Activated CD8-positive, alpha-beta memory T cell treated with anti-CD3 and anti-CD28 coated beads for 4 hours (primary cell): ENCODE measurements around the gene TRIM50.
"Not testable (repeated sequence)": the region's sequence is repeated elsewhere in the genome, so short reads cannot be mapped to it uniquely, and the experiment has no call there.

Experiments
- DNase-seq, 2 donors: peaks; one replicate each; pipeline ENCODE4 v3.0.0-alpha.2; 2020; ENCODE audit warnings: low read depth in 2 of 2

The TRIM50 gene

DNA sequence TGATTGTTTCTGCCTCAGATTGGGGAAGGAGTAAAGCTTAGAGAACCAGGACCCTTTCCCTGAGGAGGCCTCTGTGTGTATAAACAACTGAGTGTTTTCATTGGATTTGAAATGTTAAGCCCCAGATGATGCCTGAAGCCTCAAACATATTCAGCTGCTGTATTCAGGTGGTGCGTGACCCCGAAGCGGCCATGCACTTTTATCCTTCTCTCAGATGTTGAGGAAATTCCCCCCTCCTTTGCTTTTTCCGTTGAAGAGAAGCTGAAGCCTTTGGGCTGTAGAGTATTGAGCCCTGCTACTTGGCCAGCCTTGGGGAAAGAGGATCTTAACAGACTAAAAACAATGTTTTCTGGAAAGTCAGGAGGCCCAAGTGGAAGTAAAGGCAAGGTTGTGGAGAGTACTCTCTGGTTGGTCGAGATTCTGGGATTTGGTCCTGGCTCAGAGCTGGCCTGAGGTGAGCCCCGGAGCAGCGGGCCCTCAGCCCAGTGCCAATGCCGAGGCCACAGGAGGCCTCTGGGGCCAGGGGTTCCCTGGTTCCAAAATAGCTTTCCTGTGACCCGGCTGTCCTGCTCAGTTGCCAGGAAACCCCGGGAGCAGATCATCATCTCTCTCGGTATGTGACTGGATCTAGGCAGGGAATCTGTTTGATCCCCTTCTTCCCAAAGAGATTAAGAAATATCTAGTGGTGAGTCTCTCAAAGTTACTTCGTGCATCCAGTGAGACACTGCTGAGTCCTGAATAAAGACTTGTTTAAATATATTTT lies 22.6 kb upstream of the TRIM50 start:
- DNase-seq: no peak

DNA sequence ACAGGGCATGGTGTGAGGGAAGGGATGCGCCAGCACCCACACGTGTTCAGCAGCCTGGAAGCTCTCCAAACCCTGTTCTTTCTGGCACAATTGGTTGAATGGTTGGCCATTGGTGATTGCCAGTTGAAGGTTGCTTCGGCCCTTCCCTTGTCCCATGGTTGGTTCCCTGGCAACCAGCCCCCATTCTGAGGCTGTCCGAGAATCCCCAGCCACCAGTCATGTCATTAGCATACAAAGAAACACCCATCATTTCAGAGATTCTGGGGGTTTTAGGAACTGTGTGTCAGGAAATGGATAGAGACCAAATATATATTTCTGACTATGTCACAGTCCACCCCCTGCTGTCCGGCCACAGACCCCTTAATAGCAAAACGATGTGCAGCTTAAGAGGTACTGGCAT lies 21.9 kb upstream of the TRIM50 start:
- DNase-seq: no peak

DNA sequence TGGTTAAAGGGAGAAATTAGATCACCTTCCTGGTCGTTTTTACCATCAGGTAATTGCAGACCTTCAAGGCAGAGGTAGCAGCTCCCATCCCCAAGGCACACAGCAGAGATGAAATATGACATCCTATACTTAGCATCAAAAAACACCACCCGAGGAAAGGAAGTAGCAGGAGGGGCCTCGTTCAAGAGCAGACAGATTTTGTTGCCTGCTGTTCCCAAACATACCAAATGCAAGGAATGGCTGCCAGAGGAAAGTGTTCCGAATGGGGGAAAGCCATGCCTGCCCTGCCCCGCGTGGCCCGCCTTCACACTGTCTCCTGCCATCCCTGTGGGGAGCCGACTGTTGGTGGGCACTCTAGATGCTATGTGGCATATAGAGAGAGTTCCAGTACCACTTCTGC lies 18.1 kb upstream of the TRIM50 start:
- DNase-seq: no peak

DNA sequence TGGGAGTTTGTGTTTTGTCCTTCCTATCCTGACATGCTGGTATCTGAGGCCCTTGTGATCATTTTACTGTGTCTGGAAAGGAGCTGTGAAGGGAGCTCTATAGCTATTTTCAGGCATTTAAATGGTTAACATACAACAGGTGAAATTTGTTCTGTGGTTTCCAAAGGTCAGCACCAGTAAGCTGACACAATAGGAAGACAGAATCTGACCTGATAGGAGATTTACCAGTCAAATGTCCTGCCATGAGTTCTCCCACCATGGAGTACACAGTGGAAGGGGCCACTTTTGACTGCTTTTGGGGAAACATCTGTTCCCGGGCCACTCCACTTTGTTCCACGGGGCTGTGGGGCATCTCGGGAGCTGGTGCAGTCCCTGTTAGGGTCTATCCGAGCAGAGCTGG lies 17.7 kb upstream of the TRIM50 start:
- DNase-seq: no peak

DNA sequence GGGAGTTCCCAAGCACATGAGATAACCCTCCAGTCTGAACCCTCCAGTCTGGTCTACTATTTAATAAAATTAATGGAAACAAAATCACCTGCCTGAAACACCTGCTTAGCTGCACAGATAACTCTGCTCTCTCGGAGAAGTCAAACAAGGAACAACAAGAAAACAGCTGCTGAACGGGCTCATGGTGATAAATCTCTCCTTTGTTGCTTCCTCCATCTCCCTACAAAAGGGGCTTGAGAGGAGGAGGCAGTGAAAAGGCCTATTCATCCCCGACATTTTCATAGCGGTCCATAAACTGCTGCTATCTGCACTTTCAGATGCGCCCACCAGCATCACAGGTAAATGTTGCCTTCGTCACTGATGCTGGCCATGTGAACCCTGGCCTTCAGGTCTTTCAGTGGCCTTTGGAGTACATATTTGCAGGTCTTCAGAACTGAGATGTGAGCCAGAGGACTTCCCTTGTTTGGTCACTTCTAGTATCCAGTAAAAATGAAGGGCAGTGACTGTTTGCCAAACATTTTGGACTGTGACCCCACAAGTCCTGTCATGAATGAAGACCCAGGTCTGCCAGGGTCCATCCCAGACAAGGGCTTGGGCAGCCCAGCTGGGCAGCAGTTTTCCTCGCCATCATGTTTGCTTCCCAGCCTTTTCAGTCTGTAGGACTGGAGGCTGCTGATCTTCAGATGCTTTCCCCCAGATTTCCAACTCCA lies 15.9 kb upstream of the TRIM50 start:
- no peak for DNase-seq

DNA sequence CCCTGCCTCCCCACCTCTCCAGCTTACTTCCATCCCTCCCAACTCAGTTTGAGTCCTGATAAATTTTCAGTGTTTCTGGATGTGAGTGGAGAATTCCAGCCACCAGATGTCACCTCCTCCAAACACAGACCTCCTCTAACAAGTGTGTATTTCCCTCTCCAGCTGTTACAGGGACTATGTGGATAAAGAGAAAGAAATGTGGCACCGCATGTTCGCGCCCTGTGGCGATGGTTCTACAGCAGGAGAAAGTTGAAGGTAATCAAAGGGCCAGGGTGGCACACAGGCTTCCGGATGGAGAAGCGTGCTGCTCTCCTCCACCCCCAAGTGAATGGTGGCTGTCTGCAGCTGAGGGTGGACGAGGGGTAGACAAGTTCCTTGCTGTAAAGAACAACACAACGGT lies 14.8 kb upstream of the TRIM50 start:
- no peak for DNase-seq

DNA sequence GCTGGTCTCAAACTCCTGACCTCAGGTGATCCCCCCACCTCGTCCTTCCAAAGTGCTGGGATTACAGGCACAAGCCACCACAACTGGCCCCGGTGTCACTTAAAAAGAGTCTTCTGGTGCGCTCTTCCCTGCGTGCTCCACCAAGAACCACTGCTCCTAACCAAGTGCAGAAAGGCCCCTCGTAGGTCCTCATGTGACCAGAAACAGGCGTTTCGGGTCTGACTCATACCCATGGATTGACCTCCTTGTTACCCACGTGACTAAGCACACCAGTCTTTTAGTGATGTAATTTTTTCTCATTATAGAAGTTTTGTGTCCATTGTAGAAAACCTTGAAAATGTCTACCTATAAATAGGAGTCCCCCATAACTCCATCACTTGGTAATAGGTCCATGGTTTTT lies 14.0 kb upstream of the TRIM50 start:
- DNase-seq: no peak

DNA sequence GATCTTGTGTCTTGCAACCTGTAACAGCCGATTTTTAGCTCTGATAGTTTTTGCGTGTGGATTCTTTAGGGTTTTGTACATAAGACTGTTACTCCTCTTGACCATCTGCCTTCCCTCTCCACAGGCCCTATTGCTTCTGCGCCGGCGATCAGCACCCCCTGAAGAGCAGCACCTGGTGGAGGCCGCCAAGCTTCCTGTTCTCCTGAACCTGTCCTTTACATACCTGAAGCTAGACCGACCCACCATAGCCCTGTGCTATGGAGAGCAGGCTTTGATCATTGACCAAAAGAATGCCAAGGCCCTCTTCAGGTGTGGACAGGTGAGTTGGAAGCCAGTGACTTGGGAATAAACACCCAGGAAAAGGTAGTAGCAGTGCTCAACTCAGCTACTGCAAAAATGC lies 12.6 kb upstream of the TRIM50 start:
- DNase-seq: no peak

DNA sequence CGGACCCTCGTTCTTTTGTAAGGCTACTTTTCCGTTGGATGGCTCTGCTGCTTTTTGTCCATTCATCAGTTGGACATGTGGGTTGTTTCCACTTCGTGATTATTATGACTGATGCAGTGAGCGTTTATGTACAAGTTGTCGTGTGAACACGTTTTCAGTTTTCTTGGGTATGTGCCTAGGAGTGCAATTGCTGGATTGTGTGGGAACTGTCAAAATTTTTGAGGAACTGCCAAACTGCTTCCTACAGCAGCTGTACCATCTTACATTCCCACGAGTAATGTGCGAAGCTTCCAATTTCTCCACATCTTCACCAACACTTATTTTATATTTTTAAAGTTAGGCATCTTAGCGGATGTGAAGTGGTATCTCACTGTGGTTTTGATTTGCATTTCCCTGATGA lies 10.4 kb upstream of the TRIM50 start:
- DNase-seq: no peak

DNA sequence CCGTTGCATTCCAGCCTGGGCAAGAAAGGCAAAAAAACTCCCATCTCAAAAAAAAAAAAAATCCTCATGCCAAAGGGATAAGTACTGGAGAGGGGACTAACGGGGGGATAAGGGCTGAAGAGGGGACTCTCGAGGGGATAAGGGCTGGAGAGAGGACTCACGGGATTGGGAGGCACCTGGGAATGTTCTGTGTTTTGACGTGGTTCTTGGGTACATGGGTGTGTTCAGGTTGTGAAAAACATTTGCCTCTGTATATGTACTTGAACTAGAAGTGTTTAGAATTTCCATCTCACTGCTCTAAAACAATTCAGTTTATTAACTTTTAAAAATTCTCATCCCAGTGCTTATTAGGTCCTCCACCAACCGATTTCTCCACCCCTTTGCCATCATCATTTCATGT lies 4.6 kb upstream of the TRIM50 start:
- no peak for DNase-seq

DNA sequence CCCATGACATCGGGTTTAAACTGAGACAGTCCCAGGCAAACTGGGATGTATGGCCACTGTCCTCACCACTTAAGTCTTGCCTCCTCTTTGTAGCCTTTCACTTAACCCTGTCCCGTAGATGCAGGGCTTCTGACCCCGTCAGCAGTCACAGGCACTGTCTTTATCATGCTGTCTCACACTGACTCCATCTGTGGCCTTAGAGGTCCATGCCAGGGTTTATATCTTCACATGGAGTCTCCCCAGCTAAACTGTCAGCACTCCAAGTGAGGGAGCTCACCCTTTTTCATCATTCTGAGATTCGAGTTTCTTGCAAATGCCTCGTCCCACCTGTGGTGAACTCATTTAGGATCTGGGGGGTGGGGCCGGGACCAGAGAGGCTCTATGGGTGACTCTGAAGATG lies 2.9 kb upstream of the TRIM50 start:
- no peak for DNase-seq

DNA sequence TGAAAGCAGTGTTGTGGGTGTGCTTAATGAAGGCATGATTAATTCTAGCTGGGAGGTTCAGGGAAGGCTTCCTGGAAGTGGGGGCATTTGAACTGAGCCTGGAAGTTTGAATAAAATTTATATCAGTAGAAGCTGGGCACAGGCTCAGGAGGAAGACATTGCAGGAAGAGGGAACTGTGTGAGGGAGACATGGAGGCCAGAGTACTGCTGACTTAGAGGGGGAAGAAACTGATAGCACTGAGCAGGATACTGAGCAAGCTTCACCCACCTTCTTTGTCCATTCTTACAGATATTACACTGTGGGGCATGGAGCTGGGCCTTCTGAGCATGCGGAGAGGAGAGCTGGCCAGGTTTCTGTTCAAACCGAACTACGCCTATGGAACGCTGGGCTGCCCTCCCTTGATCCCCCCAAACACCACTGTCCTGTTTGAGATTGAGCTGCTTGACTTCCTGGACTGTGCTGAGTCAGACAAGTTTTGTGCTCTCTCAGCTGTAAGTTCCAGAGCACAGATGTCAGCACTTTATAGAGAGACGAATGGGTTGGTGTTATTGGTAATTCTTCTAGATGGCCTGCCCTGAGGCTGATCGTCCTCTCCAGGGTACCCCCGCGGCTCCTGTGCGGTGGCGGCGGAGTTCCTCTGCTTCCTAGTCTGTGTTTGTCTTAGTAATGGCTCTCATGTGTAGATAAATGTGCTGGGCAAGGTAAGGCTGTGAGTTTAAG lies 2.1 kb upstream of the TRIM50 start:
- no peak for DNase-seq

DNA sequence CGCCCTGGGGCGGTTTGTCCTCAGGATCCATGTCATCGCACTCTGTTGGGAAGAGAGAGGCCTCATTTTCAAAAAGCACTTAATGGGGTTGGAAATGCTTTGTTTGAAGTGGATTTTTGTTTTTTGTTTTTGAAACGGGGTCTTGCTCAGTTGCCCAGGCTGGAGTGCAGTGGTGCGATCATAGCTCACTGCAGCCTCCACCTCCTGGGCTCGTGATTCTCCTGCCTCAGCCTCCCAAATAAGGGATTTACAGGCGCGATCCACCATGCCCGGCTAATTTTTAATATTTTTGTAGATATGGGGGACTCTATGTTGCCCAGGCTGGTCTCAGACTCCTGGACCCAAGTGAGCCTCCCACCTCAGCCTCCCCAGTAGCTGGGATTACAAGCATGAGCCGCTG lies 814 bp upstream of the TRIM50 start:
- no peak for DNase-seq

DNA sequence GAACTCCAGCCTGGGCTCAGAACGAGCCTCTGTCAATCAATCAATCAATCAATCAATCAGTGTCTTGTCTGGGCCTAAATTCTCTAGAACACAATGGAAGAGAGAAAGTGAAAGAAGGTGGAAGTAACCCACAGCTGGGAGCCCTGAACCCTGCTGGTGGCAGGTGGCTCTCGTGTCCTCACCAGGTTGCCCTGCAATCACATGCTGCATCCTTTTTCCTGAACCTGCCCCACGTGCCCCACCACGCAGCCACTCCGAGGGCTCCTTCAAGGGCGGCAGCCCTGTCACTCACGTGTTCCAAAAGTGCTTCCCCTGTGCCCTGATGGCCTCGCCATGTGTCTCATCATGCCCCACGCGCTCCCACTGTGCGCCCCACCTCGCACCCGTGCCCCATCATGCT lies 433 bp downstream of the TRIM50 start:
- not testable (repeated sequence) for DNase-seq

DNA sequence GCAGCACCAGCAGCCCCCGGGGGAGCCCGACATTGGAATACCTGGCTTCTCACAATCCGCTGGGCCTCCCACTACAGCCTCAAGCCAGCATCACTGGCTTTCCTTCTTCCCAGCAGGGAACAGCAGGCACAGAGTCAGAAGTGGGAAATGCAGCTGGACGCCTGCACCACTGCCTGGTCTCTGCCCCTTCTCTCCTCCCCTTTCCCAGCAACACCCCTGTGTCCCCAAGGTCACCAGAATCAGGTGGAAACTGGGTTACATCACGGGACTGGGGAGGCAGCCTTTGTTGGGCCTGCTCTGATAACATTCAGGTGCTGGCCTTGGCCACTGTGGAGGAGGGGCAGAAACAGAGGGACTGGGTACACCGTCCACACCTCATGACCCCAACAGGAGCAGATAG lies 2.5 kb downstream of the TRIM50 start:
- not testable (repeated sequence) for DNase-seq

DNA sequence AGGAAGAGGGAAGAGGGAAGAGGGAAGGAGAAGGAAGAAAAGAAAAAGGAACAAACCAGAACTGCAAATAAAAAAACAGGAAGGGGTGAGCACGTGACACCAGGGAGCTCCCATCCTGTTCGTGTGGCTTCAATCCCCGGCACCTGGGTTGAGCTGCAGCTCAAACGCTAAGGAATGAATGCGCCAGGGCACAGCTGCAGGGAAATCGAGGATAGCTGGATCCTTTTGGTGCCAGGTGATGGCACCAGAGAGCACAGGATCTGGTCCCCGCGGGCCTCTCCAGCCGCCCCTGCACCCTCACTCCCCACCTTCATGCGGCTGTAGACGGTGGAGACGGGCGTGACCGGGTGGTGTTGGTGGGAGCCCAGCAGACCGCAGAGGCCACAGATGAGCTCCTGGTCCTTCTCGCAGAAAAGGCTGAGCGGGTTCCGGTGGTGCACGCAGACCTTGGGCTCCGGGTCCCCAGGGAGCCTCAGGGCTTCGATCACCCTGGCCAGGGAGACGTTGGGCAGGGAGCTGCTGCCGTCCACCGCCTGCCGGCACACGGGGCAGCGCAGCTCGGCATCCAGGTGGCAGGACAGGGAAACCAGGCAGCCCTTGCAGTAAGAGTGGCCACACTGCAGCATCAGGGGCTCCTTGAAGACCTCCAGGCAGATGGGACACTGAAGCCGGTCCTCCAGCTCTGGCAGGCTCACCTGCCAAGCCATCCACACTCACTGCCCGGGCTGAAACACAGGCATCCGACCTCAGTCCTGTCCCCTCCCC lies 3.6 kb downstream of the TRIM50 start:
- peak in 1 of 2 donors; percentile 17 for DNase-seq

DNA sequence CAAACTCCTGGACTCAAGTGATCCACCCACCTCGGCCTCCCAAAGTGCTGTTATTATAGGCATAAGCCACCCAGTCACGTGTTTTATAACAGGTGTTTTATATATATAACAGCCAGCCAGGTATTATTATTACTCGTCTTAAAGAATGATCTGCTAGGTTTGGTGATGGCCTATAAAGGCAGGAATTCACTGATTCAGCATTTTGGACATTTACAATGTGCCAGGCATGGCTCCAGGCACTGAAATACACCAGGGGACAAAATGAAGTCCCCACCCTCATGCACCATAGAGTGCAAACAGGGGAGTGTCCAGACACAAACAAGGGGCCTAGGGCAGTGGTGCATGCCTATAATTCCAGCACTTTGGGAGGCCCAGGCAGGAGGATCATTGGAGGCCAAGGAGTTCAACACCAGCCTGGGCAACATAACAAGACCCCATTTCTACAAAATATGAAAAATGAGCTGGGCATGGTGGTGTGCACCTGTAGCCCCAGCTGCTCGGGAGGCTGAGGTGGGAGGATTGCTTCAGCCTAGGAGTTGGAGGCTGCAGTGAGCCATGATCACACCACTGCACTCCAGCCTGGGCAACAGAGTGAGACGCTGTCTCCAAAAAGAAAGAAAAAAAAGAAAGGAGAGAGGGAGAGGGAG lies 4.3 kb downstream of the TRIM50 start:
- DNase-seq: not testable (repeated sequence)

DNA sequence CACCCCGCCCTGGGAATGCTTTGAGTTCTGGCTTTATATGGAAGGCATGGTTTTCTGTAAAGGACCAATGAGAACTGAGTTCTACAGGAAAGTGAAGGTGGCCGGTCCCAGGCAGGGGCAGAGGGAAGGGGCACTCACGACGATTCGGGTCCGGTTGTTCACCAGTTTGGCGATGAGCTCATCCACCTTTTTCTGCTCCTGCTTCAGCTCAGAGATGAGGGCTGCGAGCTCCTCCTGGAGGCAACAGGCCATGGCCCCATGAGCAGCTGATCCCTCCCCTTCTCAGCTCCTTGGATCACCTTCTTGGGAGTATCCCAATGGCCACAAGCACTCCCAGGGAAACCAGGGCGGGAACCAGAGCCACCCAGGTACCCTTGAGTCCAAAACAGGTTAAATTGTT lies 7.9 kb downstream of the TRIM50 start:
- DNase-seq: not testable (repeated sequence)

DNA sequence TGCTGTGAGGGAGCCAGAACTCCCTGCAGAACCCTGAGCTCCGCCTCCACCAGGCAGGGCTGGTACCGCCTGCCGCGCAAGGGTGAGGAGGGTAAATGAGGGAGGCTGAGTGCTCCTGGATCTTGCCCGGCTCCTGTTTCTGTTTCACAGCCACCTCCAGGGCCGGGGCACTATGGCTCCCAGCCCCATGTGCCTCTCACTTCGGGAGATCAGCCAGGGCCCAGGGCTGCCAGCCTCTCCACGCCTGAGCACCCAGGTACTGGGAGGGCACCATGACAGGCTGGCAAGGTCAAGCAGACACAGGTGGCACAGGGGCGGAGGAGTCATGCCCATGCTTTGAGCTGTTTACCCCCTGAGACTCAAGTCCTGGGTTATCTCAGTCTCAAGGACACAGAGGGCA lies 8.3 kb downstream of the TRIM50 start:
- not testable (repeated sequence) for DNase-seq

DNA sequence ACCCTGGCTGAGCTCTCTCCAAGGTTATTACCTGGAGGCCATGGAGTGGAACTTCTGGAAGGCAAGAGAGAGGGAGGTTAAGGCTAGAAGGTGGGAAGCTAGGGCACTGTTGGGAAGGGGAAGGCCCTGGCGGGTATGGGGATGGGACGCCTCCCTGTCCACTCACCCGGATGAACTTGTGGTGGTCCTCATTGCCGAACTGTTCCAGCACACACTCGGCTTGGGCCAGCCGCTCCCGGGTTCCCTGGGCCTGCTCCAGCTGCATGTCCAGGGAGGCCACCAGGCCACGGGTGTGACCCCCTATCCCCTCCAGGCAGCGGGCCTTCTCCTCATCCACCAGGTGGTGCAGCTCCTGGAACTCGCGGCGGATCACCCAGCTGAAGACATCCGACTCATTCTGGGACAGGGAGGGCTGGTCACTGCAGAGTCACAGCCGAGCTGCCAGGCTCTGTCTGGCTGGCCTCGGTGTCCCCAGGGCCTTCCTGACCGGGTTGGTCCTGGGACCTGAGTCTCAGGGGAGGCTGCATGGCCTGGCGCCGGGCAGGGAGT lies 9.2 kb downstream of the TRIM50 start:
- not testable (repeated sequence) for DNase-seq

DNA sequence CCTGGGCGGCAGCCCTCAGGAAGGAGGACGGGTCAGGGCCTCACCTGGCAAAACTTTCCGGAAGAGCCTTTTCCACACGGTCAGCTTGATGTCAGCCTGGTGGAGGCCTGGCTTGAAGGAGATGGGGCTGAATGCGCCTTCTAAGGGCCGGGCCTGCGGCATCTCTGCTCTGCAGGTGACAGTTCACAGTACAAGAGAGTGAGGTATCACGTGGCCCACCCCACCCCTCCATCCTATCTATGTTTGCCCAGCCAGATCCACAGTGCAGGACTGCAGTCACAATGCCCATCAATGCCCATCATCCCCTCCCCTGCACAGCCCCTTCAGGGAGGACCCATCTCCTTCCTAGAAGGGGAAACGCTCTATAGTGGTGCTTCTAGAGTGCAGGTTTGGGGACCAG lies 11.4 kb downstream of the TRIM50 start:
- no peak for DNase-seq
